ENCODE results near the gene ANTXR2. TPM values are rescaled to one million over a fixed set of nuclear protein-coding genes. Genes with fewer than 3 reads are reported as not detected.

ANTXR2 gene
- total RNA-seq, 1 donor from 2014 or later: 61.7 TPM

GRCh38 chr4:79922011-79922410, 151.0 kb downstream of the ANTXR2 start:
- no peak for TF ChIP-seq CTCF (IDR thresholded peaks at IDR 0.05; ENCODE audit: unreplicated experiment)
- Mint-ChIP-seq H3K4me1 (peaks cover 10% of the 10 kb centered on the region), H3K4me3 (no peak overlapping the region), H3K27ac (no peak overlapping the region), H3K27me3 (ENCODE audit: low read depth) (no peaks in the 10 kb centered on the region), H3K36me3 (peaks cover 13% of the 10 kb centered on the region), H3K9me3 (peaks cover 17% of the 10 kb centered on the region)
- DNase-seq (ENCODE audit: low spot score in 2 of 2, unreplicated experiment in 2 of 2): no peak

- peaks cover 17% of the 10 kb centered on the region for H3K9me3 Mint-ChIP-seq
- H3K27ac Mint-ChIP-seq: no peak overlapping the region
- no peak overlapping the region for H3K4me3 Mint-ChIP-seq
- no peak for DNase-seq (ENCODE audit: low spot score in 2 of 2, unreplicated experiment in 2 of 2)
- no peaks in the 10 kb centered on the region for H3K27me3 Mint-ChIP-seq (ENCODE audit: low read depth)
- H3K36me3 Mint-ChIP-seq: peaks cover 15% of the 10 kb centered on the region
- peaks cover 12% of the 10 kb centered on the region for H3K4me1 Mint-ChIP-seq
- no peak for TF ChIP-seq CTCF (IDR thresholded peaks at IDR 0.05; ENCODE audit: unreplicated experiment)
Observed at GRCh38 chr4:79920163-79920853, 152.7 kb downstream of the ANTXR2 start.

- TF ChIP-seq CTCF (IDR thresholded peaks at IDR 0.05; ENCODE audit: unreplicated experiment): no peak
- H3K9me3 Mint-ChIP-seq: peaks cover 17% of the 10 kb centered on the region
- no peak overlapping the region for H3K4me3 Mint-ChIP-seq
- H3K36me3 Mint-ChIP-seq: peaks cover 15% of the 10 kb centered on the region
- no peaks in the 10 kb centered on the region for H3K27me3 Mint-ChIP-seq (ENCODE audit: low read depth)
- peaks cover 29% of the 10 kb centered on the region for H3K4me1 Mint-ChIP-seq
- H3K27ac Mint-ChIP-seq: no peak overlapping the region
- no peak for DNase-seq (ENCODE audit: low spot score in 2 of 2, unreplicated experiment in 2 of 2)
Observed at GRCh38 chr4:79918292-79918691, 154.7 kb downstream of the ANTXR2 start.

GRCh38 chr4:79917246-79917645, 155.8 kb downstream of the ANTXR2 start:
- H3K4me1 Mint-ChIP-seq: peaks cover 29% of the 10 kb centered on the region

GRCh38 chr4:79915246-79915645, 157.8 kb downstream of the ANTXR2 start:
- Mint-ChIP-seq H3K36me3 (peaks cover 18% of the 10 kb centered on the region), H3K4me3 (no peak overlapping the region), H3K27ac (no peak overlapping the region), H3K4me1 (peaks cover 23% of the 10 kb centered on the region), H3K27me3 (ENCODE audit: low read depth) (no peaks in the 10 kb centered on the region), H3K9me3 (peaks cover 17% of the 10 kb centered on the region)
- no peak for TF ChIP-seq CTCF (IDR thresholded peaks at IDR 0.05; ENCODE audit: unreplicated experiment)
- DNase-seq (ENCODE audit: low spot score in 2 of 2, unreplicated experiment in 2 of 2): no peak

More at GRCh38 chr4:79917246-79917645, 155.8 kb downstream of the ANTXR2 start:
- H3K4me3 Mint-ChIP-seq: no peak overlapping the region
- H3K9me3 Mint-ChIP-seq: peaks cover 17% of the 10 kb centered on the region
- no peak overlapping the region for H3K27ac Mint-ChIP-seq
- TF ChIP-seq CTCF (IDR thresholded peaks at IDR 0.05; ENCODE audit: unreplicated experiment): no peak
- DNase-seq (ENCODE audit: low spot score in 2 of 2, unreplicated experiment in 2 of 2): no peak
- H3K36me3 Mint-ChIP-seq: peaks cover 15% of the 10 kb centered on the region
- H3K27me3 Mint-ChIP-seq (ENCODE audit: low read depth): no peaks in the 10 kb centered on the region

Data from mesothelial cell of epicardium (in vitro differentiated cells).